Measurements from ENCODE around the gene WSCD2. TPM values are rescaled to one million over a fixed set of nuclear protein-coding genes. Genes with fewer than 3 reads are reported as not detected.

The WSCD2 gene
- total RNA-seq, 4 donors from 2014 or later: 0.46 to 1.3 (median 0.50) TPM; not detected in 1

DNA sequence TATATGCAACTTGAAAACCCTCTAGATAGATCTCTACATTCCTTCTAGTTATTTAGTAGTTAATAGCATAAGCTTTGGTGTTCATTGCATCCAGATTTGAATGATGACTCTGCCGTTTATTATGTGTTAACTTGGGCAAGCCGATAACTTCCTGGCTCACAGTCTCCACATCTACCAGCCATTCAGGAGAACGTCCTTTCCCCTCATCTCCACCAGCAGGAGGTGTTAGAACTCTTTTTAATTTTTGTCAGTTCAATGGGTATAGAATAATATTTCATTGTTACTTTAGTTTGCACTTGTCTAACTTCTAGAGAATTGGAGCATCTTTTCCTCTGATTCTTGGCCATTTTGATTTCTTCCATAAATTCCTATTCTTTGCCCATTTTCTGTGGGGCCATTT lies 30.0 kb upstream of the WSCD2 start:
- DNase-seq (ENCODE audit: low spot score) (no peak), ATAC-seq (ENCODE audit: low FRiP score) (no peak)
- TF ChIP-seq, protein P1, sequence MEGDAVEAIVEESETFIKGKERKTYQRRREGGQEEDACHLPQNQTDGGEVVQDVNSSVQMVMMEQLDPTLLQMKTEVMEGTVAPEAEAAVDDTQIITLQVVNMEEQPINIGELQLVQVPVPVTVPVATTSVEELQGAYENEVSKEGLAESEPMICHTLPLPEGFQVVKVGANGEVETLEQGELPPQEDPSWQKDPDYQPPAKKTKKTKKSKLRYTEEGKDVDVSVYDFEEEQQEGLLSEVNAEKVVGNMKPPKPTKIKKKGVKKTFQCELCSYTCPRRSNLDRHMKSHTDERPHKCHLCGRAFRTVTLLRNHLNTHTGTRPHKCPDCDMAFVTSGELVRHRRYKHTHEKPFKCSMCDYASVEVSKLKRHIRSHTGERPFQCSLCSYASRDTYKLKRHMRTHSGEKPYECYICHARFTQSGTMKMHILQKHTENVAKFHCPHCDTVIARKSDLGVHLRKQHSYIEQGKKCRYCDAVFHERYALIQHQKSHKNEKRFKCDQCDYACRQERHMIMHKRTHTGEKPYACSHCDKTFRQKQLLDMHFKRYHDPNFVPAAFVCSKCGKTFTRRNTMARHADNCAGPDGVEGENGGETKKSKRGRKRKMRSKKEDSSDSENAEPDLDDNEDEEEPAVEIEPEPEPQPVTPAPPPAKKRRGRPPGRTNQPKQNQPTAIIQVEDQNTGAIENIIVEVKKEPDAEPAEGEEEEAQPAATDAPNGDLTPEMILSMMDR (IDR thresholded peaks at IDR 0.05): no peak

DNA sequence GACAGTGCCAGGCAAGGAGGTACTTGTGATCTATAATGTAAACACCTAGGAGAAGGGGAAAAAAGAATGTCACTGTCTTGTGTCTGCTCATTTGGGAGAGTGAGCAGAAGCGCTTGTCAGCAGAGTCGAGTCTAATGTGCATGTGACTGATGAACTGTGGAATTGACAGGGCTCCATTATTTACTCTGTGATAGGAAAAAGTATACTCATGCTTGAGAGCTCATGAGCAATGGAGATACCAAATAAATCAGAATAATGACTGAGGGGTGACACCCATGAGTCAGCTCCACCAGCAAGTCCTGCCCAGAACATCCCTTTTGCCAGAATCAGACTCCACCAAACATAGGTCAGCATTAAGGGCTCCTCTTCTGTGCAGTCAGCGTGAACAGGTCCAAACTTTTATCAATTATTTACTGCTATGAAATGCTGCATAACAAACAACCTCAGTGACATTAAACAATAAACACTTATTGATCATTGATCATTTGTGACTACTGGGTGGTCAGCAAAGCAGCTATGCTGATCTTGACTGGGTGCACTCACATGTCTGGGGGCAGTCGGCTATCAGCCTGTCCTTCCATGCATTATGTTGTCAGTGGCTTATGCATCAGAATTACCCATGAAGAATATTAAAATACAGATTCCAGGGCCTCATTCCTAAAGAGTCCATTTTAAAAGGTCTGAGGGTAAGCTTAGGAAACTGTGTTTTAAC lies 29.2 kb upstream of the WSCD2 start:
- DNase-seq (ENCODE audit: low spot score) (no peak), ATAC-seq (ENCODE audit: low FRiP score) (no peak)
- TF ChIP-seq, protein P1 (IDR thresholded peaks at IDR 0.05): no peak

DNA sequence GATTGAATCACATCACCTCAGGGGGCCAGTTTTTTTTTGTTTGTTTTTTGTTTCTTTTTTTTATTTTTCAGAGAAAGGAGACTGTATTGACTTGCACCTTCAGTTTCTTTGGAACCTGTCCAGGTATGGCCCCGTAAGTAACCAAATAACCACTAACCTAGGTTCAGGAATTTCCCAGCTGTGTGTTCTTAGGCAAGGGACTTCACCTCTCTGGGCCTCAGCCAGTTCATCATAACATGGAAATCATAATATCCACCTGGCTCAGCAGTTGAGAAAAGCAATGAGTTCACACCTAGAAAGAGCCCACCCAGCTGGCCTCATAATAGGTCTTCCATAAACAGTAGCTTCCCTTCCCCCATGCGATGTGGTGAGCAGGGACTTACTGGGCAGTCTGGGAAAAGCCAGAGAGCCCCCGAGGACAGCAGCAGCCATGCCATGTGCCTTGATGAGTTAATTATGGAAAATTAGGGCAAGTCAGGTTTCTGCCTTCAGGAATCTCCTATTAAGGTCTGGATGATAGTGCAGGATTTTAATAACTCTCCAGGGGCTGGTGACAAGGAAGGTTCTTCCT lies 27.4 kb upstream of the WSCD2 start:
- DNase-seq (ENCODE audit: low spot score): no peak

DNA sequence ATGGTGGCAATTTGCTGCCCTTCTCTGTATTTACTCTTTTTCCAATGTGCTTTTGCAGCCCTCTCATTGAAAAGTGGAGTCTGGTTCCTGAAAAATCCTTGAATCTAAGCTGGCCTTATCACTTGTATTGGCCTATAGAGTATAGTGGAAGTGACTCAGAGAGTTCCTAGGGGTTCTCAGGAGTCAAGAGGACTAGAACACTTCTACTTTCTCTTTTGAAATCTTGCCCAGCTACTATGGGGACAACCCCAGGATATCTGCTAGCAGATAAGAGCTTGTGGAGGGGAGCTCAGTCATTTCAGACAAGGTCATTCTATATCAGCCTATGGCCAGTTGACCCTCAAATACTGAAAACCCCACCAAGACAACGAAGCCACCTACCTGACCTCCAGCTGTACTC lies 26.7 kb upstream of the WSCD2 start:
- DNase-seq (ENCODE audit: low spot score) (no peak), ATAC-seq (ENCODE audit: low FRiP score) (no peak)
- TF ChIP-seq, protein P1 (IDR thresholded peaks at IDR 0.05): no peak

More for the DNA sequence above, 27.4 kb upstream of the WSCD2 start:
- TF ChIP-seq, protein P1 (IDR thresholded peaks at IDR 0.05): no peak
- ATAC-seq (ENCODE audit: low FRiP score): no peak

DNA sequence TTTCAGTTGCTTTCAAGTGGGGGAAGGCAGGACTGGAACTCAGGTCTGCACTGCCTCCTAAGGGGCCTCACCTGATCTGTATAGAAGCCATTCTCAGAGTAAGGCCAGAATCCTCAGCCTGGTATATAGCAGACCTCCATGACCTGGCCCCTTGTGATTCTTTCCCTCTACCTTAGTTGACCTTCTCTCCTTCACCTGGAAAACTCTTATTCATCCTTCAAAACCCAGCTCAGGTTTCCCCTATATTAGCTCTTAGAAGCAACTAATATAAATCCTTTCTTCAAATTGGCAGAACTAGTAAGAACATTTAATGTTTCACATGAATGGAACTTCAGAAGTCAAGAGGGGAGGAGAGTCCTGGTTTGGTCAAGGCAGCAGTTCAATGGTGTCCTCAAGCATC lies 26.0 kb upstream of the WSCD2 start:
- ATAC-seq (ENCODE audit: low FRiP score) (no peak), DNase-seq (ENCODE audit: low spot score) (no peak)
- TF ChIP-seq, protein P1 (IDR thresholded peaks at IDR 0.05): no peak

DNA sequence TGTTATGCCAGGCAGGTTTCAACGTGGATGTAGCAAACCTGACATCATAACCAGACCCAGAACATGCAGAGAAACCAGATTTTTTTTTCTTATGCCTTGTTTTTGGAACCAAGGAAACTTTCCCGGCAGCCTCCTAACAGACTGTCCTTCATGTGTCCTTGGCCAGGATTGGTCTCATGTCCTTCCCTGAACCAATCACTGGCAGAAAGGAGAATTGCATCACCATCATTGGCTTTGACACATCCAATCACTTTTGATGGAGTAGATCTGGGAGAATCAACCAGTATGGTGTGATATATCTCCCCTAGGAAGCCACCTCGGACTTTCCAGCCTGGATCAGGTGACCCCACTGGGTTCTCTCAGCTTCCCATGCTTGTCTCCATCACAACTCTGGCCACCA lies 25.6 kb upstream of the WSCD2 start:
- ATAC-seq (ENCODE audit: low FRiP score) (no peak), DNase-seq (ENCODE audit: low spot score) (no peak)
- TF ChIP-seq, protein P1 (IDR thresholded peaks at IDR 0.05): no peak

DNA sequence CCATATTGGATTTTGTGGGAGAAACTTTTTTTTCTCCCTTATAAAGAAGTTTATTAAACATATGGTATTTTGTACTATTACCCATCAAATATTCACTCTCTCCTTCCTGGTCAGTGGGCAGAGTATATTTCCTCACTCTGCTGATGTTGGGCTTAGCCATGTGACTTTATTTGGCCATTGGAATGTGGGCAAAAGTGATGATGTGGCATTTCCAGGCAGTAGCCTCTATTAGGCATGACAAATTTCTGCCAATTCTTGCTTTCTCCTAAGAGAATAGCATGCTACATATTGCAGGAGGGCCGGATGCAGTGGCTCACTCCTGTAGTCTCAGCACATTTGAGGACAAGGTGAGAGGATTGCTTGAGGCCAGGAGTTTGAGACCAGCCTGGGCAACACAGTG lies 24.4 kb upstream of the WSCD2 start:
- ATAC-seq (ENCODE audit: low FRiP score): no peak
- TF ChIP-seq, protein P1 (IDR thresholded peaks at IDR 0.05): no peak
- no peak for DNase-seq (ENCODE audit: low spot score)

Measured in omental fat pad (tissue), 4 donors.